ENCODE data around the gene TMEM201. TPM values are rescaled to one million over a fixed set of nuclear protein-coding genes. Genes with fewer than 3 reads are reported as not detected.

Gene TMEM201
- total and polyA plus RNA-seq, 7 experiments from 2014 or later = 1.0 to 18.5 (median 9.7) TPM

DNA sequence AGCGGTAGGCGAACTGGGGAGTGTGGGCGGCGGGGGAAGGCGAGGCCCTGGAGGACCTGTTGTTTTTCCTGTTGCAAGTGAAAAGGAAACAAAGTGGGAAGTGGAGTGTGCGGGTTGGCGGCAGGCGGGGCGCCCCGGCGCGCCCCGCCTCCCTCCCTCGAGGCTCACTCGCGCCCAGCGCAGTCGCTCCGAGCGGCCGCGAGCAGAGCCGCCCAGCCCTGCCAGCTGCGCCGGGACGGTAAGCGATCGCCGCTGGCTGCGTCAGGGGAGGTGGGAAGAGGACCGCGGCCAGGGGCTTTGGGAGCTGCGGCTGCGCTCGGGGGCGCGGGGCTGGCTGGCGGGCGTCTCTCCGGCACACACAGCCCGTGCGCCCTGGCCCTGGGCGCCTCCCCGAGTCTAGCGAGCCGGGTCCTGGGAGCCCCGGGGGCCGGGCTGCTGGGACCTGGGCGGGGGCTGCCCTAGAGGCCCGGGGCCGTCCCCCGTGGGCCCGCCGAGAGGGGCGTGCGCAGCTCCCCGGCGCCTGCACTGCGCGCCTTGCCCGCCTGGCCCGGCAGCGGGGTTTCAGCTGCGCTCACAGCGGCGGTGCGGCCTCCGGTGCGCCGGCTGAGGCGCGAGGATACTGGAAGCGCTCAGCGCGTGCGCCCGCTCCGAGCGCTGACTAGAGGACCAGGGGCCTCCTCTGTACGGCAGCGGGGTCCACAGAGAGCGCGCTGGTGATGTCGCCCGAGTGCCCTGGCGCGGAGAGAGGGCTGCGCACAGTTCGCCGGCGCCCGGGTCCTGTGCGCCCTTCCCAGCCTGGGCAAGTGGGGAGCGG, 63.1 kb downstream of the TMEM201 start, which contains the start of gene PIK3CD:
Gene PIK3CD, plus strand, starts transcription at position 167 of the 814 bp plus-strand sequence. CDS start 58,725 bp downstream, outside the sequence.
- H3K27me3 Mint-ChIP-seq = no peaks in the 10 kb centered on the region
- H3K27ac ChIP-seq (ENCODE audit: low read depth, low read length) = peak within 1 kb of the TSS; percentile 79
- ChIA-PET CTCF (interaction anchor here (0.6 to 7.5 kb wide), 8 partner anchors 23 to 236 kb away, joined by 3 to 112 read pairs (median 6); no protein-coding TSS in a partner anchor), POLR2A (interaction anchor here (0.6 to 9.2 kb wide), 19 partner anchors 11 to 1044 kb away, joined by 3 to 439 read pairs (median 4); partner anchors contain the start of gene CLSTN1)
- H3K4me3 Mint-ChIP-seq = peak within 1 kb of the TSS; percentile 96 to 100 (median 99)
- peak in 6 of 9 donors; percentile 14 to 59 (median 32) for DNase-seq
- H3K27ac Mint-ChIP-seq = peak within 1 kb of the TSS; percentile 95 to 99 (median 98)
- H3K36me3 ChIP-seq (ENCODE audit: control insufficient read depth in 2 of 3, insufficient read depth in 3 of 3, low read length in 3 of 3) = peaks cover 0 to 10% (median 0%) of the 10 kb centered on the region in 3 experiments
- intact Hi-C loops (cut with micrococcal nuclease) = loop anchor here (1.0 to 2.0 kb wide), 6 partner anchors 7 to 259 kb away; partner anchors contain the start of gene CTNNBIP1 (in 1 of the 2)
- H3K27me3 ChIP-seq (ENCODE audit: control insufficient read depth in 2 of 2, insufficient read depth in 2 of 2, low read length in 2 of 2) = no peaks in the 10 kb centered on the region
- peak; percentile 49 for ATAC-seq
- H3K9me3 Mint-ChIP-seq = peaks cover 0 to 3% (median 0%) of the 10 kb centered on the region in 11 donors
- no peaks in the 10 kb centered on the region for H3K9me3 ChIP-seq (ENCODE audit: control insufficient read depth in 2 of 3, low read length in 3 of 3)
- peaks cover 26 to 70% (median 61%) of the 10 kb centered on the region in 7 donors for H3K4me1 Mint-ChIP-seq
- H3K4me1 ChIP-seq (ENCODE audit: control insufficient read depth in 2 of 2, insufficient read depth in 2 of 2, low read length in 2 of 2) = peaks cover 27 to 46% of the 10 kb centered on the region in 2 donors
- peak within 1 kb of the TSS; percentile 84 for H3K4me3 ChIP-seq (ENCODE audit: low read length)
- H3K36me3 Mint-ChIP-seq = peaks cover 0 to 32% (median 9%) of the 10 kb centered on the region in 5 donors

DNA sequence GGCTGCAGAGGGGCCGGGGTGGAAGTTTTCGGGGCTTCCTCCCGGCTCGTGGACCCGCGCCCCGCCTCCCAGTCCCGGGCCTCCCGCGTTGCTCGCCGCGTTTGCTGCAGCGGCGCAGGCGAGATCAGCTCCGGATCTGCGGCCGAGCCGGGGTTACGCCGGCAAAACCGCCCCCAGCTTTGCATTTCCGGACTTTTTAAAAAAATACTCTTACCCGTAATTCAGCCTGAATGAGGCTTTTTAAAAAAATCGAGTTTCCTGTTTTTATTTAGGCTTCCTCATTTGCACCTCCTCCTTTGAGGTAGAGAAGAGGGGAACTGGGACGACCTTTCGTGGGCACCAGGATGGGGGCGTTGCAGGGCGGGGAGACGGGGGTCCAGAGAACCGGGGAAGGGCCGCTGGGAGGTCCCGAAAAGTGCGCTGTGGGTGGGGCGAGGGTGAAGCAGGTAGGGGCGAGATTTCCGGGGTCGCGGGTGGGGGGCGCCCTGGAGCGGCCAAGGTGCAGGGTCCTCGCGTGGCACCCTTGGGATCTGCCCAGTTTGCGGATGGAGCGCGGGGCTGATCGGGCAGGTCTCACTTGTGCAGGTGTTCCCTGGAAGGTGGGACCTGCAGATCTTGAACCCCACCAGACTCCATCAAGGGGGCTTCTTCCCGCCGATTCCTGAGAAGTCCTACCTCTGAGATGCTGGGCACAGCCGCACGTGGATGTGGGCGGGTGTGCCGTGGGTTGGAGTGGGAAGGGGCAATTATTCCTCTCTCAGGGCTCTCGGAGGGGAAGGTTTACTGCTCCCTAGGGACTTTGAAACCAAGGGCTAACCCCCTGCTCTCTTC, 63.9 kb downstream of the TMEM201 start:
- no peaks in the 10 kb centered on the region for H3K9me3 ChIP-seq (ENCODE audit: control insufficient read depth in 2 of 3, low read length in 3 of 3)
- peaks cover 0 to 3% (median 0%) of the 10 kb centered on the region in 11 donors for H3K9me3 Mint-ChIP-seq
- peak overlapping the region; percentile 90 to 99 (median 98) for H3K4me3 Mint-ChIP-seq
- peak; percentile 72 for ATAC-seq
- CTCF ChIA-PET = interaction anchor here (0.6 to 7.5 kb wide), 10 partner anchors 8 to 97 kb away, joined by 3 to 112 read pairs (median 7); no protein-coding TSS in a partner anchor
- no peaks in the 10 kb centered on the region for H3K27me3 Mint-ChIP-seq
- POLR2A ChIA-PET = interaction anchor here (0.6 to 9.2 kb wide), 21 partner anchors 12 to 1045 kb away, joined by 3 to 439 read pairs (median 5); no protein-coding TSS in a partner anchor
- H3K27me3 ChIP-seq (ENCODE audit: control insufficient read depth in 2 of 2, insufficient read depth in 2 of 2, low read length in 2 of 2) = no peaks in the 10 kb centered on the region
- peak overlapping the region; percentile 84 for H3K4me3 ChIP-seq (ENCODE audit: low read length)
- peak; percentile 43 to 88 (median 83) for DNase-seq
- H3K4me1 Mint-ChIP-seq = peaks cover 35 to 77% (median 69%) of the 10 kb centered on the region in 7 donors
- H3K27ac ChIP-seq (ENCODE audit: low read depth, low read length) = peak overlapping the region; percentile 79
- intact Hi-C loops (cut with micrococcal nuclease) = loop anchor here (1.0 to 2.0 kb wide), 7 partner anchors 8 to 258 kb away; partner anchors contain the start of gene CTNNBIP1 (in 1 of the 2)
- H3K4me1 ChIP-seq (ENCODE audit: control insufficient read depth in 2 of 2, insufficient read depth in 2 of 2, low read length in 2 of 2) = peaks cover 35 to 52% of the 10 kb centered on the region in 2 donors
- H3K36me3 ChIP-seq (ENCODE audit: control insufficient read depth in 2 of 3, insufficient read depth in 3 of 3, low read length in 3 of 3) = peaks cover 0 to 10% (median 0%) of the 10 kb centered on the region in 3 experiments
- H3K27ac Mint-ChIP-seq = peak overlapping the region; percentile 92 to 98 (median 94)
- peaks cover 0 to 36% (median 9%) of the 10 kb centered on the region in 5 donors for H3K36me3 Mint-ChIP-seq

DNA sequence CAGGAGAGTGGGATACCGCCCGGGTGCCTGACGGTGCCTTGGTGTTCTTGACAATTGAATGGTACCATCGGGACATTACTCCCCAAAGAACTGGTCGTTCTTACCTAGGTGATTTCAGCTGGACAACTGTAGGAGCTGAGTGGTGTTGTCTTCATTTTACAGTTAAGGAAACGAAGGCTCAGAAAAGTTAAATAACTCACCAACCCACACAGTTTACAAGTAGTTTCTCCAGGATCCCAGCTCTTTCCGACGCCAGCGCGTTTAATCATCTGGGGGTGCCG, 64.4 kb downstream of the TMEM201 start:
- peak overlapping the region; percentile 92 to 98 (median 94) for H3K27ac Mint-ChIP-seq
- H3K9me3 Mint-ChIP-seq = peaks cover 0 to 3% (median 0%) of the 10 kb centered on the region in 11 donors
- ATAC-seq (no peak), DNase-seq (peak in 2 of 9 donors; percentile 22 to 31)
- peaks cover 40 to 77% (median 73%) of the 10 kb centered on the region in 7 donors for H3K4me1 Mint-ChIP-seq
- H3K36me3 Mint-ChIP-seq = peaks cover 0 to 38% (median 9%) of the 10 kb centered on the region in 5 donors
- H3K4me1 ChIP-seq (ENCODE audit: control insufficient read depth in 2 of 2, insufficient read depth in 2 of 2, low read length in 2 of 2) = peaks cover 40 to 52% of the 10 kb centered on the region in 2 donors
- peak overlapping the region; percentile 79 for H3K27ac ChIP-seq (ENCODE audit: low read depth, low read length)
- intact Hi-C loops (cut with micrococcal nuclease) = loop anchor here (1.0 to 2.0 kb wide), 2 partner anchors 64 to 76 kb away; no protein-coding TSS in a partner anchor
- CTCF ChIA-PET = interaction anchor here (0.6 to 7.5 kb wide), 12 partner anchors 9 to 96 kb away, joined by 3 to 112 read pairs (median 7); no protein-coding TSS in a partner anchor
- peak overlapping the region; percentile 84 for H3K4me3 ChIP-seq (ENCODE audit: low read length)
- no peaks in the 10 kb centered on the region for H3K27me3 Mint-ChIP-seq
- no peaks in the 10 kb centered on the region for H3K27me3 ChIP-seq (ENCODE audit: control insufficient read depth in 2 of 2, insufficient read depth in 2 of 2, low read length in 2 of 2)
- H3K9me3 ChIP-seq (ENCODE audit: control insufficient read depth in 2 of 3, low read length in 3 of 3) = no peaks in the 10 kb centered on the region
- H3K36me3 ChIP-seq (ENCODE audit: control insufficient read depth in 2 of 3, insufficient read depth in 3 of 3, low read length in 3 of 3) = peaks cover 0 to 10% (median 0%) of the 10 kb centered on the region in 3 experiments
- POLR2A ChIA-PET = interaction anchor here (0.6 to 9.2 kb wide), 15 partner anchors 13 to 218 kb away, joined by 3 to 439 read pairs (median 9); no protein-coding TSS in a partner anchor
- peak overlapping the region; percentile 90 to 99 (median 98) for H3K4me3 Mint-ChIP-seq

DNA sequence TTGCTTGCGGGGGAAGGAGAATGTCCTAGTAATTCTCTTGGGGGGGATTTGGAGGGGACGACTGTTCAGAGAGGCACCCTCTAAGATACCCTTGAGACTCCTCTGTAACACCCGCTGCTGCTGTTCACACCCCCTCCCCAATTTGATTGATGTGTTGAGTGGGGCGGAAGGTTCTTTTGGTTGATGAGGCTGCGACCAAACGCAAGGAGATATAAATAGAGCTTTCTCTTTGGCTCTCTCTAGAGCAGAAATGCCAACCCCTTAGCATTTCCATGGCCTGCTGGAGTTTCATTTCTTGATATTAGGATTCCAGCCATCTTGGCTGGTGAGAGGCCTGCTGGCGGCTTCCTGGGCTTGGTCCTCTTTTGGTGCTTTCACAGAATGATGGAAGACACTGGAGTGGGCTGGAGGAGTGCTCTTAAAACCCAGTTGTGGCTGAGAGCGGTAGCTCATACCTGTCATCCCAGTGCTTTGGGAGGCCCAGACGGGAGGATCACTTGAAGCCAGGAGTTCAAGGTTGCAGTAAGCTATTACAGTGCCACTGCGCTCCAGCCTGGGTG, 64.9 kb downstream of the TMEM201 start:
- Mint-ChIP-seq H3K4me1 (peaks cover 41 to 79% (median 73%) of the 10 kb centered on the region in 7 donors), H3K36me3 (peaks cover 0 to 38% (median 9%) of the 10 kb centered on the region in 5 donors), H3K9me3 (peaks cover 0 to 3% (median 0%) of the 10 kb centered on the region in 11 donors), H3K27ac (peak overlapping the region; percentile 92 to 98 (median 94)), H3K4me3 (peak overlapping the region; percentile 90 to 99 (median 98)), H3K27me3 (no peaks in the 10 kb centered on the region)
- Histone ChIP-seq H3K4me3 (ENCODE audit: low read length) (peak overlapping the region; percentile 84), H3K27me3 (ENCODE audit: control insufficient read depth in 2 of 2, insufficient read depth in 2 of 2, low read length in 2 of 2) (no peaks in the 10 kb centered on the region), H3K9me3 (ENCODE audit: control insufficient read depth in 2 of 3, low read length in 3 of 3) (no peaks in the 10 kb centered on the region), H3K27ac (ENCODE audit: low read depth, low read length) (peak overlapping the region; percentile 79), H3K36me3 (ENCODE audit: control insufficient read depth in 2 of 3, insufficient read depth in 3 of 3, low read length in 3 of 3) (peaks cover 0 to 10% (median 0%) of the 10 kb centered on the region in 3 experiments), H3K4me1 (ENCODE audit: control insufficient read depth in 2 of 2, insufficient read depth in 2 of 2, low read length in 2 of 2) (peaks cover 41 to 56% of the 10 kb centered on the region in 2 donors)
- ChIA-PET POLR2A (interaction anchor here (0.6 to 9.2 kb wide), 17 partner anchors 13 to 217 kb away, joined by 3 to 439 read pairs (median 8); no protein-coding TSS in a partner anchor), CTCF (interaction anchor here (0.6 to 7.5 kb wide), 15 partner anchors 9 to 96 kb away, joined by 3 to 112 read pairs (median 7); no protein-coding TSS in a partner anchor)
- DNase-seq (peak in 8 of 9 donors; percentile 23 to 47 (median 40)), ATAC-seq (peak; percentile 11)
- intact Hi-C loops (cut with micrococcal nuclease) = loop anchor here (1.0 to 2.0 kb wide), 4 partner anchors 15 to 75 kb away; partner anchors contain the start of gene TMEM201 (in 1 of the 2)

DNA sequence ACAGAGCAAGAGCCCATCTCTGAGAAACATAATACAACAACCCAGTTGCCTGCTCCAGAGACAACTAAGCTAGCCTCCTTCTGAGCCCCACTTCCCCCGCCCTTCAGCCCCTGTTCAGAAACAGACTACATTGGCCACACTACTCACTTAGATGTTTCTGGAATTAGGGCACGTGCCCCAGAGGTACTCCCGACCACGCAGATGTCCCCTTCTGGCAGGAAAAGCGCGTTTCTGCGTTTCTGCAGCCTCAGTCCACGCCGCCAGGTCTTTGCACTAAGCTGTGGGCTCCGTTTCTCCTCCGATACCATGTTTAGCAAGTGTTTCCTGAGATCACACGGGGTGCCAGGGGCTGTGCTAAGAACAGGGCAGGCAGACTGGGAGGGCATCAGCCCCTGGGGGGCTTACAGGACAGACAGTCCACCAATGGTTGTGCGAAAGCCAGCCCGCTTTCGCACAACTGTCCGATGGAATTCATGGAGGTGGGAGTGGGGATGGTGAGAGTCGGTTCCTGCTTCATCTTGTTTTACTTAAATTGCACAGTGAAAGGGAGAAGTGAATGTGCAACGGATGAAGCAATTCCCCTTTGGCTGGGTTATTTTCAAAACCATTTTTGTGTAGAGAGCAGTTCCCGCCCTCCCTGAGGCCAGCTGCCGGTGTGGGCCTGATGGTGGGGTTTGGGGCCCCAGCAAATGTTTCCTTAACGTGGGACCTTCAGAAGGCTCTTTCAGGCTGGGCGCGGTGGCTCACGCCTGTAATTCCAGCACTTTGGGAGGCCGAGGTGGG, 65.5 kb downstream of the TMEM201 start:
- ChIA-PET CTCF (interaction anchor here (0.6 to 7.5 kb wide), 10 partner anchors 10 to 65 kb away, joined by 3 to 112 read pairs (median 7); no protein-coding TSS in a partner anchor), POLR2A (interaction anchor here (0.6 to 9.2 kb wide), 14 partner anchors 13 to 110 kb away, joined by 3 to 439 read pairs (median 10); no protein-coding TSS in a partner anchor)
- intact Hi-C loops (cut with micrococcal nuclease) = loop anchor here in 1 of 2 donors (2.0 kb wide), 2 partner anchors 15 to 65 kb away; partner anchors contain the start of gene TMEM201
- peaks cover 0 to 3% (median 0%) of the 10 kb centered on the region in 11 donors for H3K9me3 Mint-ChIP-seq
- Histone ChIP-seq H3K27me3 (ENCODE audit: control insufficient read depth in 2 of 2, insufficient read depth in 2 of 2, low read length in 2 of 2) (no peaks in the 10 kb centered on the region), H3K27ac (ENCODE audit: low read depth, low read length) (peak overlapping the region; percentile 79), H3K4me1 (ENCODE audit: control insufficient read depth in 2 of 2, insufficient read depth in 2 of 2, low read length in 2 of 2) (peaks cover 45 to 58% of the 10 kb centered on the region in 2 donors), H3K4me3 (ENCODE audit: low read length) (peak overlapping the region; percentile 84), H3K36me3 (ENCODE audit: control insufficient read depth in 2 of 3, insufficient read depth in 3 of 3, low read length in 3 of 3) (peaks cover 0 to 15% (median 0%) of the 10 kb centered on the region in 3 experiments), H3K9me3 (ENCODE audit: control insufficient read depth in 2 of 3, low read length in 3 of 3) (no peaks in the 10 kb centered on the region)
- no peaks in the 10 kb centered on the region for H3K27me3 Mint-ChIP-seq
- peak; percentile 14 for ATAC-seq
- peaks cover 0 to 40% (median 9%) of the 10 kb centered on the region in 5 donors for H3K36me3 Mint-ChIP-seq
- H3K4me1 Mint-ChIP-seq = peaks cover 41 to 83% (median 73%) of the 10 kb centered on the region in 7 donors
- peak in 7 of 9 donors; percentile 29 to 56 (median 40) for DNase-seq
- H3K4me3 Mint-ChIP-seq = peak overlapping the region; percentile 90 to 99 (median 98)
- peak overlapping the region; percentile 92 to 98 (median 94) for H3K27ac Mint-ChIP-seq

Measured in naive thymus-derived CD4-positive, alpha-beta T cell (primary cell).